Right kidney (tissue), 1 donor: Measurements from ENCODE around the gene PCDHGA9.

Experiments used
- DNase-seq: peaks from one replicate; pipeline ENCODE4 v3.0.0-alpha.2; 2016

Gene PCDHGA9

GRCh38 chr5:141441571-141442170, 39.1 kb downstream of the PCDHGA9 start:
- no peak for DNase-seq
